Measurements from ENCODE around the gene ENTPD6. TPM values are rescaled to one million over a fixed set of nuclear protein-coding genes. Genes with fewer than 3 reads are reported as not detected.

Gene ENTPD6
- total and polyA plus RNA-seq, 4 experiments from 2014 or later: 42.1 to 94.3 (median 68.0) TPM

- Histone ChIP-seq H3K4me3 (ENCODE audit: low read length in 2 of 2) (no peak overlapping the region), H3K9me3 (ENCODE audit: control insufficient read depth in 1 of 2, low read length in 2 of 2) (no peaks in the 10 kb centered on the region), H3K27me3 (ENCODE audit: insufficient read depth, low read length) (no peaks in the 10 kb centered on the region), H3K27ac (ENCODE audit: low read depth, low read length) (no peak overlapping the region), H3K4me1 (ENCODE audit: insufficient read depth, low read length) (no peaks in the 10 kb centered on the region), H3K36me3 (ENCODE audit: insufficient read depth, low read length) (peaks cover 47% of the 10 kb centered on the region)
- ChIA-PET POLR2A (ENCODE audit: partially characterized antibody) (no interaction called here), CTCF (ENCODE audit: partially characterized antibody) (no interaction called here)
- H3K4me3 Mint-ChIP-seq: no peak overlapping the region
- intact Hi-C loops (cut with micrococcal nuclease): no loop called here
- no peak overlapping the region for H3K27ac Mint-ChIP-seq
- no peak for DNase-seq
- H3K27me3 Mint-ChIP-seq: no peaks in the 10 kb centered on the region
- H3K36me3 Mint-ChIP-seq: peaks cover 14 to 64% of the 10 kb centered on the region in 2 donors
- H3K4me1 Mint-ChIP-seq: no peaks in the 10 kb centered on the region
- H3K9me3 Mint-ChIP-seq: no peaks in the 10 kb centered on the region
These were observed 80.5 kb downstream of the ENTPD6 start for GRCh38 chr20:25275813-25276532.

Other genes starting within 250 kb of the ENTPD6 start
- gene CST7, start 246.4 kb upstream of the ENTPD6 start, total RNA-seq: 10 to 100 TPM; 23.2 to 23.3 TPM
- gene CST7, start 246.4 kb upstream of the ENTPD6 start, polyA plus RNA-seq: 10 to 100 TPM; 57.7 to 62.8 TPM
- 10 to 100 TPM; 48.4 to 50.0 TPM for gene APMAP, start 203.0 kb upstream of the ENTPD6 start, total RNA-seq
- gene APMAP, start 203.0 kb upstream of the ENTPD6 start, polyA plus RNA-seq: 100 to 1,000 TPM in 1 of 2 donors, 10 to 100 TPM in 1; 70.7 to 130 TPM
- 10 to 100 TPM; 55.4 to 56.5 TPM for gene ACSS1, start 137.6 kb upstream of the ENTPD6 start, total RNA-seq
- 10 to 100 TPM; 44.6 to 47.2 TPM for gene ACSS1, start 137.6 kb upstream of the ENTPD6 start, polyA plus RNA-seq
- gene VSX1, start 113.6 kb upstream of the ENTPD6 start, total RNA-seq: not detected
- not detected for gene VSX1, start 113.6 kb upstream of the ENTPD6 start, polyA plus RNA-seq
- gene PYGB, start 52.4 kb downstream of the ENTPD6 start, total RNA-seq: 10 to 100 TPM; 34.0 to 35.6 TPM
- 10 to 100 TPM; 28.3 to 34.3 TPM for gene PYGB, start 52.4 kb downstream of the ENTPD6 start, polyA plus RNA-seq
- gene ABHD12, start 195.1 kb downstream of the ENTPD6 start, total RNA-seq: 10 to 100 TPM; 30.1 to 30.9 TPM
- gene ABHD12, start 195.1 kb downstream of the ENTPD6 start, polyA plus RNA-seq: 10 to 100 TPM; 25.9 to 29.1 TPM
- gene GINS1, start 212.0 kb downstream of the ENTPD6 start, total RNA-seq: 1 to 10 TPM in 1 of 2 experiments, under 1 TPM in 1; 0.75 to 1.3 TPM
- gene GINS1, start 212.0 kb downstream of the ENTPD6 start, polyA plus RNA-seq: under 1 TPM; 0.62 to 0.99 TPM